ENCODE results near the gene SLC9A4. TPM values are rescaled to one million over a fixed set of nuclear protein-coding genes. Genes with fewer than 3 reads are reported as not detected.

Gene SLC9A4
- total and polyA plus RNA-seq, 4 donors = 0.06 to 0.09 TPM; not detected in 2

GRCh38 chr2:102492006-102492405 is 19.0 kb downstream of the SLC9A4 start:
- TF ChIP-seq CTCF (IDR thresholded peaks at IDR 0.05; ENCODE audit: control extremely low read depth, extremely low read depth) = no peak
- Histone ChIP-seq H3K27me3 (ENCODE audit: control insufficient read depth in 3 of 3, insufficient read depth in 3 of 3, low read length in 2 of 3) (no peaks in the 10 kb centered on the region), H3K4me1 (ENCODE audit: control insufficient read depth in 5 of 5, insufficient read depth in 5 of 5, low read length in 5 of 5) (peaks cover 0 to 4% (median 0%) of the 10 kb centered on the region in 5 donors), H3K9ac (ENCODE audit: insufficient read depth in 1 of 2, low read length in 2 of 2) (no peak overlapping the region), H3K4me3 (no peak overlapping the region), H3K9me3 (ENCODE audit: control insufficient read depth in 4 of 4, insufficient read depth in 3 of 4, low read length in 3 of 4) (no peaks in the 10 kb centered on the region), H3K27ac (ENCODE audit: low read depth in 1 of 2, low read length in 1 of 2) (no peak overlapping the region), H3K36me3 (ENCODE audit: control insufficient read depth in 4 of 4, insufficient read depth in 4 of 4, low read length in 4 of 4) (no peaks in the 10 kb centered on the region)
- no peak for ATAC-seq (ENCODE audit: insufficient read depth, low FRiP score)
- DNase-seq = no peak

DNA sequence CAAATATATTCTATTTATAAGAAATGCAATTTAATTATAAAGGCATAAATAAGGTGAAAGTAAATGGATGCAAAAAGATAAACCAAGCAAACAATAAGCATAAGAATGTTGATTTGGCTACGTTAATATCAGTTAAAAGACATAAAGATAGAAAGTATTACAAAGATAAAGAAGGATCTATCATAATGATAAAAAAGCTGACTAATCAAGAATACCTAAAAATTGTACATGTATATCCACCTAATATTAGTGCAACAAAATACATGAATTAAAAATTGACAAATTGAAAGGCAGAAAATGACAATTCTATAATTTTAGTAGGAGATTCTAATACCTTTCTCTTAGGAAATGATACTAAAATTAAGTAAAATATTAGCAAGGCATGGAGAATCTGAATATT is 21.5 kb downstream of the SLC9A4 start:
- H3K27me3 ChIP-seq (ENCODE audit: control insufficient read depth in 3 of 3, insufficient read depth in 3 of 3, low read length in 2 of 3) = no peaks in the 10 kb centered on the region
- no peaks in the 10 kb centered on the region for H3K4me1 ChIP-seq (ENCODE audit: control insufficient read depth in 5 of 5, insufficient read depth in 5 of 5, low read length in 5 of 5)
- H3K36me3 ChIP-seq (ENCODE audit: control insufficient read depth in 4 of 4, insufficient read depth in 4 of 4, low read length in 4 of 4) = no peaks in the 10 kb centered on the region
- 91 to 93% methylated on average over 1 of the region's 1 CpG for WGBS, 2 donors
- DNase-seq = no peak
- ATAC-seq (ENCODE audit: insufficient read depth, low FRiP score) = no peak
- no peaks in the 10 kb centered on the region for H3K9me3 ChIP-seq (ENCODE audit: control insufficient read depth in 4 of 4, insufficient read depth in 3 of 4, low read length in 3 of 4)
- H3K27ac ChIP-seq (ENCODE audit: low read depth in 1 of 2, low read length in 1 of 2) = no peak overlapping the region
- no peak overlapping the region for H3K4me3 ChIP-seq
- H3K9ac ChIP-seq (ENCODE audit: insufficient read depth in 1 of 2, low read length in 2 of 2) = no peak overlapping the region
- TF ChIP-seq CTCF (IDR thresholded peaks at IDR 0.05; ENCODE audit: control extremely low read depth, extremely low read depth) = no peak

GRCh38 chr2:102498414-102498813 is 25.4 kb downstream of the SLC9A4 start:
- TF ChIP-seq CTCF (IDR thresholded peaks at IDR 0.05; ENCODE audit: control extremely low read depth, extremely low read depth) = no peak
- no peaks in the 10 kb centered on the region for H3K36me3 ChIP-seq (ENCODE audit: control insufficient read depth in 4 of 4, insufficient read depth in 4 of 4, low read length in 4 of 4)
- H3K27ac ChIP-seq (ENCODE audit: low read depth in 1 of 2, low read length in 1 of 2) = no peak overlapping the region
- no peak for DNase-seq
- no peak overlapping the region for H3K9ac ChIP-seq (ENCODE audit: insufficient read depth in 1 of 2, low read length in 2 of 2)
- WGBS, 2 donors = 86 to 90% methylated on average over 2 of the region's 2 CpGs
- H3K9me3 ChIP-seq (ENCODE audit: control insufficient read depth in 4 of 4, insufficient read depth in 3 of 4, low read length in 3 of 4) = peaks cover 0 to 4% (median 0%) of the 10 kb centered on the region in 4 donors
- H3K27me3 ChIP-seq (ENCODE audit: control insufficient read depth in 3 of 3, insufficient read depth in 3 of 3, low read length in 2 of 3) = no peaks in the 10 kb centered on the region
- no peak for ATAC-seq (ENCODE audit: insufficient read depth, low FRiP score)
- no peaks in the 10 kb centered on the region for H3K4me1 ChIP-seq (ENCODE audit: control insufficient read depth in 5 of 5, insufficient read depth in 5 of 5, low read length in 5 of 5)
- H3K4me3 ChIP-seq = no peak overlapping the region

GRCh38 chr2:102499558-102499957 is 26.5 kb downstream of the SLC9A4 start:
- no peaks in the 10 kb centered on the region for H3K4me1 ChIP-seq (ENCODE audit: control insufficient read depth in 5 of 5, insufficient read depth in 5 of 5, low read length in 5 of 5)

More at GRCh38 chr2:102499558-102499957, 26.5 kb downstream of the SLC9A4 start:
- no peaks in the 10 kb centered on the region for H3K27me3 ChIP-seq (ENCODE audit: control insufficient read depth in 3 of 3, insufficient read depth in 3 of 3, low read length in 2 of 3)
- no peak overlapping the region for H3K4me3 ChIP-seq
- H3K36me3 ChIP-seq (ENCODE audit: control insufficient read depth in 4 of 4, insufficient read depth in 4 of 4, low read length in 4 of 4) = no peaks in the 10 kb centered on the region
- H3K27ac ChIP-seq (ENCODE audit: low read depth in 1 of 2, low read length in 1 of 2) = no peak overlapping the region
- H3K9me3 ChIP-seq (ENCODE audit: control insufficient read depth in 4 of 4, insufficient read depth in 3 of 4, low read length in 3 of 4) = peaks cover 0 to 4% (median 0%) of the 10 kb centered on the region in 4 donors
- no peak for ATAC-seq (ENCODE audit: insufficient read depth, low FRiP score)
- TF ChIP-seq CTCF (IDR thresholded peaks at IDR 0.05; ENCODE audit: control extremely low read depth, extremely low read depth) = no peak
- H3K9ac ChIP-seq (ENCODE audit: insufficient read depth in 1 of 2, low read length in 2 of 2) = no peak overlapping the region
- DNase-seq = no peak
- WGBS, 2 donors = 86 to 93% methylated on average over 1 of the region's 1 CpG
